Hepatocyte (in vitro differentiated cells): ENCODE data around the gene THUMPD1. TPM values are rescaled to one million over a fixed set of nuclear protein-coding genes. Genes with fewer than 3 reads are reported as not detected.
"Not testable (repeated sequence)": the region's sequence is repeated elsewhere in the genome, so short reads cannot be mapped to it uniquely, and the experiment has no call there.

Source experiments
- DNase-seq: peaks from one replicate; pipeline ENCODE4 v3.0.0-alpha.2; 2016; ENCODE audit warnings: low spot score
- H2AFZ ChIP-seq: fragments of 200-600 bp; sonication (generic); 2 replicates; pipeline ENCODE4 v1.6.0; 2016; ENCODE audit warnings: antibody characterized with exemption, mild to moderate bottlenecking
- H3K27ac ChIP-seq: fragments of 200-600 bp; sonication (generic); 2 replicates; pipeline ENCODE4 v1.5.1; 2016; ENCODE audit warnings: mild to moderate bottlenecking
- H3K27me3 ChIP-seq: fragments of 200-600 bp; sonication (generic); 2 replicates; pipeline ENCODE4 v1.6.1; 2016
- H3K36me3 ChIP-seq: fragments of 200-600 bp; sonication (generic); replicated peaks from 2 replicates; pipeline ENCODE4 v1.5.1; 2016; ENCODE audit warnings: low read depth; ENCODE audit not compliant: insufficient read depth
- H3K4me1 ChIP-seq: fragments of 200-600 bp; sonication (generic); 2 replicates; pipeline ENCODE4 v1.5.1; 2016; ENCODE audit warnings: mild to moderate bottlenecking, moderate library complexity; ENCODE audit not compliant: insufficient read depth
- H3K4me2 ChIP-seq: fragments of 200-600 bp; sonication (generic); 2 replicates; pipeline ENCODE4 v1.6.0; 2016
- H3K4me3 ChIP-seq: fragments of 200-600 bp; sonication (generic); 2 replicates; pipeline ENCODE4 v1.5.1; 2016; ENCODE audit warnings: mild to moderate bottlenecking
- H3K79me2 ChIP-seq: fragments of 200-600 bp; sonication (generic); 2 replicates; pipeline ENCODE4 v1.6.0; 2017; ENCODE audit warnings: mild to moderate bottlenecking
- H3K9me2 ChIP-seq: fragments of 200-600 bp; sonication (generic); replicated peaks from 2 replicates; pipeline ENCODE4 v1.6.0; 2017; ENCODE audit warnings: mild to moderate bottlenecking; ENCODE audit not compliant: insufficient read depth
- H3K9me3 ChIP-seq: fragments of 200-600 bp; sonication (generic); 2 replicates; pipeline ENCODE4 v1.5.1; 2016; ENCODE audit warnings: low read depth, mild to moderate bottlenecking
- H4K20me1 ChIP-seq: fragments of 200-600 bp; sonication (generic); 2 replicates; pipeline ENCODE4 v1.6.0; 2016; ENCODE audit warnings: mild to moderate bottlenecking; ENCODE audit not compliant: insufficient read depth, poor library complexity, severe bottlenecking
- EZH2 ChIP-seq: fragments of 200-600 bp; sonication (generic); IDR thresholded peaks from 2 replicates; pipeline ENCODE4 v1.6.1; 2016; ENCODE audit warnings: antibody characterized with exemption, mild to moderate bottlenecking, borderline replicate concordance
- EZH2phosphoT487 ChIP-seq: fragments of 200-600 bp; sonication (generic); IDR thresholded peaks from one replicate; pipeline ENCODE4 v1.6.1; 2018; ENCODE audit warnings: antibody characterized with exemption, mild to moderate bottlenecking, low read depth, moderate library complexity; ENCODE audit not compliant: unreplicated experiment, severe bottlenecking
- WGBS: methylation state at CpG from one replicate; pipeline ENCODE4 v1.1.6; 2016; ENCODE audit warnings: low lambda C conversion rate; ENCODE audit errors: missing lambda C conversion rate; 5-methylcytosine and 5-hydroxymethylcytosine counted together
- polyA plus RNA-seq: library from polyadenylated mRNA; unstranded; fragments of >200 nt; fragmentation: Nextera tagmentation; extraction: Ambion mirVana; gene quantifications from 2 replicates; pipeline ENCODE4 v1.2.1, GENCODE V29; 2016
- total RNA-seq: library from RNA; depleted of rRNA; stranded (reverse); fragments of >200 nt; gene quantifications from 2 replicates; pipeline ENCODE4 v1.2.3, GENCODE V29; 2014
- TF ChIP-seq, protein P1 (sequence below): fragments of 200-600 bp; sonication (generic); IDR thresholded peaks from 2 replicates; pipeline ENCODE4 v1.5.1; 2016; ENCODE audit warnings: antibody characterized with exemption, mild to moderate bottlenecking; ENCODE audit not compliant: poor library complexity

Gene THUMPD1
- total and polyA plus RNA-seq, 2 experiments from 2014 or later, result 27.3 to 51.6 TPM

DNA sequence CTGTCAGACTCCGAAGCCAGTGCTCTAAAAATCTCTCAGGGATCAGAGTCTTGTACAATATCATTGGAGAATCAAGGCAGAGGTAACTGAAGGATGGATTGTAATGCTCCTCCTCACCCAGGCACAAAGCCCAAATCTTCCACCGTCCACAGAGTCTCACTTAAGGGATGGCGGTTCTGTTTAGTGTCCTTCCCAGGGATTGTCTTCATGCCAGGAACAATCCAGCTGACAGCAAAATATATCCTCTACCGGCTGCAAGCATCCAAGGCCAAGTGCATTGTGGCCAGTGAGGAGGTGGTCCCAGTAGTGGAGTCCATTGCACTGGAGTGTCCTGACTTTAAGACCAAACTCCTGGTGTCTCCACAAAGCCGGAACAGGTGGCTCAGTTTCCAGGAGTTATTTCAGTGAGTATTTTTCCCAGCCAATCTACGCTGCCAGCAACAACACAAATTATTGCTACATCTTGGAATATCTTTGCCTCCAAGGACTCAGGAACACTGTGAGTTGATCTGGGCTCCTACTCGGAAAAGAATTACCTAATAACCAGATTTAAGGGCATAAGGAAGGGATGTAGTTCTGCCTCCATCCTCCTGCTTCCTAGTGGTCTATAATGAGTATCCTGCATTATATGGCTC, 30.2 kb downstream of the THUMPD1 start:
- H3K9me2 ChIP-seq, result no peaks in the 10 kb centered on the region
- no peaks in the 10 kb centered on the region for H3K79me2 ChIP-seq
- H3K9me3 ChIP-seq, result no peaks in the 10 kb centered on the region
- H3K27me3 ChIP-seq, result no peaks in the 10 kb centered on the region
- H3K4me1 ChIP-seq, result no peaks in the 10 kb centered on the region
- H2AFZ ChIP-seq, result no peak overlapping the region
- no peak for TF ChIP-seq EZH2phosphoT487
- TF ChIP-seq EZH2, result no peak
- TF ChIP-seq, protein P1, sequence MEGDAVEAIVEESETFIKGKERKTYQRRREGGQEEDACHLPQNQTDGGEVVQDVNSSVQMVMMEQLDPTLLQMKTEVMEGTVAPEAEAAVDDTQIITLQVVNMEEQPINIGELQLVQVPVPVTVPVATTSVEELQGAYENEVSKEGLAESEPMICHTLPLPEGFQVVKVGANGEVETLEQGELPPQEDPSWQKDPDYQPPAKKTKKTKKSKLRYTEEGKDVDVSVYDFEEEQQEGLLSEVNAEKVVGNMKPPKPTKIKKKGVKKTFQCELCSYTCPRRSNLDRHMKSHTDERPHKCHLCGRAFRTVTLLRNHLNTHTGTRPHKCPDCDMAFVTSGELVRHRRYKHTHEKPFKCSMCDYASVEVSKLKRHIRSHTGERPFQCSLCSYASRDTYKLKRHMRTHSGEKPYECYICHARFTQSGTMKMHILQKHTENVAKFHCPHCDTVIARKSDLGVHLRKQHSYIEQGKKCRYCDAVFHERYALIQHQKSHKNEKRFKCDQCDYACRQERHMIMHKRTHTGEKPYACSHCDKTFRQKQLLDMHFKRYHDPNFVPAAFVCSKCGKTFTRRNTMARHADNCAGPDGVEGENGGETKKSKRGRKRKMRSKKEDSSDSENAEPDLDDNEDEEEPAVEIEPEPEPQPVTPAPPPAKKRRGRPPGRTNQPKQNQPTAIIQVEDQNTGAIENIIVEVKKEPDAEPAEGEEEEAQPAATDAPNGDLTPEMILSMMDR, result no peak
- no peaks in the 10 kb centered on the region for H4K20me1 ChIP-seq
- H3K27ac ChIP-seq, result no peak overlapping the region
- H3K4me3 ChIP-seq, result no peak overlapping the region
- WGBS, result 93% methylated on average over 7 of the region's 7 CpGs
- H3K4me2 ChIP-seq, result no peak overlapping the region
- no peak for DNase-seq
- no peaks in the 10 kb centered on the region for H3K36me3 ChIP-seq

DNA sequence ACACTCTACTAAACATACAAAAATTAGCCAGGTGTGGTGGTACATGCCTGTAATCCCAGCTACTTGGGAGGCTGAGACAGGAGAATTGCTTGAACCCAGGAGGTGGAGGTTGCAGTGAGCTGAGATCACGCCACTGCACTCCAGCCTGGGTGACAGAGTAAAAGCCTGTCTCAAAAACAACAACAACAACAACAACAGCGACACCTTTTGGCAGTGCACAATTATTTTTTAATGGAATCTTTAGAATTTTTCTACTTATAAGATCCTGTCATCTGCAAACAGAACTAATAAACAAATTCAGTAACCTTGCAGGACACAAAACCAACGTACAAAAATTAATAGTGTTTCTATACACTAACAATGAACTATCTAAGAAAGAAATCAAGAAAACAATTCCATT, 33.5 kb downstream of the THUMPD1 start:
- not testable (repeated sequence) for H4K20me1 ChIP-seq, H3K4me1 ChIP-seq, H3K9me3 ChIP-seq, H2AFZ ChIP-seq, H3K27ac ChIP-seq, H3K79me2 ChIP-seq, H3K27me3 ChIP-seq, H3K9me2 ChIP-seq, DNase-seq, H3K36me3 ChIP-seq, H3K4me3 ChIP-seq, H3K4me2 ChIP-seq
- 29% methylated on average over 3 of the region's 3 CpGs for whole genome bisulfite sequencing
- TF ChIP-seq, protein P1, result peak; percentile 27

DNA sequence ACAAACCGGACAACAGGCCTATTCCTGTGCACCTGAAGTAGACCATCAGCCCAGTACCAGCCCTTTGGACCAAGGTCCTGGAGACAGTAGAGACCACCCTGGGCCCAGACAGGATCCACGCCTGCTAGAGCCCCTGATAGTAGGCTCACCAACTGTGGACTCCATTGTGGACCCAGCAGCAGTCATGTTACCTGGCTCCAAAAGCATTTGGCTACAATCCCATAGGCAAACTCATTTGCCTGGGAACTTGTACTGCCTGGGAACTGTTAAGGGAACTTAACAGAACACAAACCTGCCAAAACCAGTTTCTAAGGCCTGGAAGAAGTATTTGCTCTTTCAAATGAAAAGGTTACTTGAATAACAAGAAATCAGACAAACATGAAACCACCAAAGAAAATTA, 34.2 kb downstream of the THUMPD1 start:
- H3K9me2 ChIP-seq, result no peaks in the 10 kb centered on the region
- TF ChIP-seq EZH2phosphoT487 (no peak), EZH2 (no peak)
- TF ChIP-seq, protein P1, result no peak
- H3K36me3 ChIP-seq, result no peaks in the 10 kb centered on the region
- H4K20me1 ChIP-seq, result no peaks in the 10 kb centered on the region
- H3K4me2 ChIP-seq, result no peak overlapping the region
- H2AFZ ChIP-seq, result no peak overlapping the region
- no peaks in the 10 kb centered on the region for H3K4me1 ChIP-seq
- no peak for DNase-seq
- H3K9me3 ChIP-seq, result no peaks in the 10 kb centered on the region
- 100% methylated on average over 2 of the region's 2 CpGs for WGBS
- H3K4me3 ChIP-seq, result no peak overlapping the region
- no peak overlapping the region for H3K27ac ChIP-seq
- H3K27me3 ChIP-seq, result no peaks in the 10 kb centered on the region
- no peaks in the 10 kb centered on the region for H3K79me2 ChIP-seq

DNA sequence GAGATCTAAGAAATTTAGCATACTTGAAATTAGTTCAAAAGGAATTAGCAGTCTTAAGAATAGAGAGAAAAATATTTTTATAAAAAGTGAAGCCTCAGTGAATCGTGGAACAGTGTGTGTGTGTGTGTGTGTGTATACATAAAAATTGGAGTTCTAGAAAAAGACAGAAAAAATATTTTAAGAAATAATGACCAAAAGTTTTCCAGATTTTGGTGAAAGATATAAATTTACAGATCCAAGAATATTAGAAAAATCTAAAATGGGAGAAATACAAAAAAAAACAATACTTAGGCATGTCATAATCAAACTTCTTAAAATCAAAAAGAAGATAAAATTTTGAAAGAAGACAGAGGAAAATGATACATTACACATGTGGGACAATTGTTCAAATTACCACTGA, 35.6 kb downstream of the THUMPD1 start:
- H2AFZ ChIP-seq, H3K27me3 ChIP-seq: not testable (repeated sequence)
- WGBS, result 88% methylated on average over 1 of the region's 1 CpG

More for the DNA sequence above, 35.6 kb downstream of the THUMPD1 start:
- H3K9me3 ChIP-seq, H3K9me2 ChIP-seq, H4K20me1 ChIP-seq, H3K36me3 ChIP-seq, DNase-seq, H3K79me2 ChIP-seq, H3K27ac ChIP-seq, H3K4me2 ChIP-seq, H3K4me3 ChIP-seq, H3K4me1 ChIP-seq: not testable (repeated sequence)
